GM12872 (cell line): Measurements from ENCODE around the gene SHISA4.

Experiments
- TF ChIP-seq, protein P1 (sequence below): IDR thresholded peaks from 3 replicates; pipeline ENCODE4 v1.5.1; 2011; ENCODE audit warnings: low read depth, mild to moderate bottlenecking, low read length, moderate library complexity; ENCODE audit not compliant: insufficient read depth

The SHISA4 gene

DNA sequence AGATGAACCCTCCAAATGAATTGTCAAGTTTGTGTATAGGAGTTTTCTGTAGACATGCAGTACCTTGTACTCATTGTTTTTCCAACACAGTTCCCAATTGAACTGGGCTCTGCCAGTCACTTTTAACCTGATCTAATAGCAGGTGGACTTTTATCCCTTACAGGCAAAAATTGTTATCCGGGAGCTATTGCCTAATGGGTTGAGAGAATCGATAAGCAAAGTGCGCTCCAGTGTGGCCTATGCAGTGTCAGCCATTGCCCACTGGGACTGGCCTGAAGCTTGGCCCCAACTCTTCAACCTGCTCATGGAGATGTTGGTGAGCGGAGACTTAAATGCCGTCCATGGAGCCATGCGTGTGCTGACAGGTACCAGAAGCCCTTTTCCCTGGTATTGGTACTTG lies 40.5 kb upstream of the SHISA4 start:
- TF ChIP-seq, protein P1, sequence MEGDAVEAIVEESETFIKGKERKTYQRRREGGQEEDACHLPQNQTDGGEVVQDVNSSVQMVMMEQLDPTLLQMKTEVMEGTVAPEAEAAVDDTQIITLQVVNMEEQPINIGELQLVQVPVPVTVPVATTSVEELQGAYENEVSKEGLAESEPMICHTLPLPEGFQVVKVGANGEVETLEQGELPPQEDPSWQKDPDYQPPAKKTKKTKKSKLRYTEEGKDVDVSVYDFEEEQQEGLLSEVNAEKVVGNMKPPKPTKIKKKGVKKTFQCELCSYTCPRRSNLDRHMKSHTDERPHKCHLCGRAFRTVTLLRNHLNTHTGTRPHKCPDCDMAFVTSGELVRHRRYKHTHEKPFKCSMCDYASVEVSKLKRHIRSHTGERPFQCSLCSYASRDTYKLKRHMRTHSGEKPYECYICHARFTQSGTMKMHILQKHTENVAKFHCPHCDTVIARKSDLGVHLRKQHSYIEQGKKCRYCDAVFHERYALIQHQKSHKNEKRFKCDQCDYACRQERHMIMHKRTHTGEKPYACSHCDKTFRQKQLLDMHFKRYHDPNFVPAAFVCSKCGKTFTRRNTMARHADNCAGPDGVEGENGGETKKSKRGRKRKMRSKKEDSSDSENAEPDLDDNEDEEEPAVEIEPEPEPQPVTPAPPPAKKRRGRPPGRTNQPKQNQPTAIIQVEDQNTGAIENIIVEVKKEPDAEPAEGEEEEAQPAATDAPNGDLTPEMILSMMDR = no peak

DNA sequence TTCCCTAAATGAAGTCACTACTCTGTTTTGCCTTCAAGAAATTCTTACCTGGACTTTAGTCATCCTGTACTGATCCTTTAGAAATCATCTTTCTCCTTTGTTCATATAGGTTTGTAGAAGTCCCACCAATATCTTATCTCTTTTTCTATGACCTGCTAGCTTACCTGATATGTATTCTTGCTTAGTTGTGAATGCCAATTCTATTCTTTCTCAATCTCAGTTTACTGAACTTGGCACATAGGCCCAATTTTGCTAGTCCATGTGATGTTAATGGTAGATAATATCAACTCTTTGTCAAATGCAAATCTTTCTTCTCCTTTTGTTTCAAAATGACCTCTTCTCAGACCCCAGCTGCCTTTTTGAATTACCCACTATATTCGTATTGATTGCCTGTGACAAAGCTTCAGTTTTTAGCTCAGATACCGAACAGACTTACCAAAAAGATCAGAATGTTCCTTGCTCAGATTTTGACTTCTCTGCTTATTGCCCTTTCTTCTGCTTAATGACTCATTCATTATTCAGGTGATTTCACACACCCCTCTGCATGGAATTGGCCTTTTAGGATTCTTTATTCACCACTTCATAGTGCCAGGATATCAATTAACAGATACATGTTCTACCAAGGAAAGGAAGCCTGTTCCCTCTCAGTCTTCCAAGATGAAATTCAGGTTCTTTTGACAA lies 39.2 kb upstream of the SHISA4 start:
- TF ChIP-seq, protein P1 = no peak

DNA sequence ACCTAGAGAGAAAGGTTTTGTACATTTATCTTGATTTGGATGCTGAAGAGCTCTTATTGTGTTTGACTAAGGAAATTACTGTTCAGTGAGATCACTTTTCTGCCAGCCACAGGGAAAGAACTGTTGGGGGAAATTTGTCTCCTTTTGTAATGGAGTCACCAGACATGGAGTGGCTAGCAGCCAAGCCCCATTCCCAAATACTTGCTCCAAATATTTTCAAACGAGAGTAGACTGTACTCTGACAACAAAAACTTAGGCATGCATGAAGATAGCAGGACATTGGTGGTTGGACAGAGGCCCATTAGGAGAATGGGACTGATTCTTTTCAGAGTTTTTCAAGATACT lies 38.7 kb upstream of the SHISA4 start:
- TF ChIP-seq, protein P1 = no peak

DNA sequence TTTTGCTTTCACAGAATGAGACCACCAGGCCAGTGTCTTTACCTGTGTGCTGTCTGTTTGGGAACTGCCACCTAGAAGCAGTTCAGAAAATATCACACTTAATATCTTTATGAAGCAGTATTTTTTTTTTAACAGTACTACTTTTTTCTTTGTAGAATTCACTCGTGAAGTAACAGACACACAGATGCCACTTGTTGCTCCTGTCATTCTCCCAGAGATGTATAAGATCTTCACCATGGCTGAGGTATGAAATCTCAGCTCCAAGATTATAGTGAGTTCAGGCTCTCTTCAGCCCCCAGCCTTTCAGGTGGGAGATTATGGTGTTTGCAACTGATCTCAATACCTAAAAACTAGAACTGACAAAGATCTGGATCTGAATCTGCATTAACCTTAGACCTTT lies 36.7 kb upstream of the SHISA4 start:
- TF ChIP-seq, protein P1 = no peak

DNA sequence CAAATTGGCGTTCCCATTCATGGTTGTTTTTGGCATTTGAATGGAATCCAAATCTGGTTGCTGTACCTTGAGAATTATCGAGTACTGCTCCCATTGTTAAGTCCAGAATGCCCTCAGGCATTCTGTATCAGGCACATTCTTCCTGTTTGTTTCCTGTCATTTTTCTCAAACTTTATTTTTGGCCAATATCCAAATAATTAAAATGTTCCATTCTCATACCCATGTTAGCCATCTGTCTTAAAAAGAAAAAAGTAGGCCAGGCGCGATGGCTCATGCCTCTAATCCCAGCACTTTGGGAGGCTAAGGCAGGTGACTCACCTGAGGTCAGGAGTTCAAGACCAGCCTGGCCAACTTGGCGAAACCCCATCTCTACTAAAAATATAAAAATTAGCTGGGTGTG lies 29.3 kb upstream of the SHISA4 start:
- TF ChIP-seq, protein P1 = no peak

DNA sequence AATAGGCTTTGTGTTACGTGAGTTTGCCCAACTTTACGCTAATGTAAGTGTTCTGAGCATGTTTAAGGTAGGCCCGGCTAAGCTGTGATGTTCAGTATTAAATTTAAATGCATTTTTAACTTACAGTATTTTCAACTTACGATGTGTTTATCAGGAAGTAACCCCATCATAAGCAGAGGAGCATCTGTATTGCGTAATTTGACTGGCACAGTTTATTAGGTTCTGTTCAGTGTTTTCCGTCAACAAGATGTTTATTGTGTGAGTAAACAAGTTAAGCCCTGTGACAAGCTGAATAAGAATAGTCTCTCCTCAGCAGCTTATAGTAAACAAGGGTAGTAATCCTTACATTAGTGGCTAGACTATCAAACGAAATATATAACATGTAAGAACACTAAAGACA lies 27.2 kb upstream of the SHISA4 start:
- TF ChIP-seq, protein P1 = no peak

DNA sequence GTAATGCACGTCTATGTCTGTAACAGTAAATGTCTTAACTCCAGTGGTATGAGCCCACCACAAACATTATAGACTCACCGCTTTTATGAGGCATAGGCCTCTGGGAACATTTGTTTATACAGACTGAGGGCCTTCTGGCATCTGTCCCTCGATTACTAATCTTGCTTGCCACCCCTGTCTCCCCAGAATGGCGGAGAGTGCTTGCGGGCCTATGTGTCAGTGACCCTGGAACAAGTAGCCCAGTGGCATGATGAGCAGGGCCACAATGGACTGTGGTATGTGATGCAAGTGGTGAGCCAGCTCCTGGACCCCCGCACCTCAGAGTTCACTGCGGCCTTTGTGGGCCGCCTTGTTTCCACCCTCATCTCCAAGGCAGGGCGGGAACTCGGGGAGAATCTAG lies 18.3 kb upstream of the SHISA4 start:
- TF ChIP-seq, protein P1 = no peak

DNA sequence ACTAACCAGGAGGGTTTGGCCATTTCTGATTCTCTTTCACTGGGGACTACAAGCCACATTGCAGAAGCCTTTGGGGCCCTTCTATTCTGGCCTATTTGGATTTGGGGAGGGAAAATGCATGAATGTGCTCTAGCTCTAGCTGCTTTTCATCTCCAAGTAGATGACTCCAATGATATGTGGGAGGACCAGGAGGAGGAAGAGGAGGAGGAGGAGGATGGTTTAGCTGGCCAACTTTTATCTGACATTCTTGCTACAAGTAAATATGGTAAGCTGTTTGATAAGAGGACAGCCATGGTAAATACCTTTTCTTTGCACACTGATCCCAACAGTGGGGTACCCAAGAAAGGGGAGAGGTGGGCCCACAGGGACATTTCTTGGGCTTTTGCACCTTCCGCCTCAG lies 14.0 kb upstream of the SHISA4 start:
- TF ChIP-seq, protein P1 = no peak
